Ecto neural progenitor cell (in vitro differentiated cells): ENCODE results near the gene PLXDC2.
"Not testable (repeated sequence)": the region's sequence is repeated elsewhere in the genome, so short reads cannot be mapped to it uniquely, and the experiment has no call there.

Experiments used
- DNase-seq: peaks from one replicate; pipeline ENCODE4 v3.0.0-alpha.2; 2018; ENCODE audit warnings: low spot score

PLXDC2 gene

GRCh38 chr10:20045100-20045499, 228.9 kb downstream of the PLXDC2 start:
- not testable (repeated sequence) for DNase-seq

- no peak for DNase-seq
These were observed 231.9 kb downstream of the PLXDC2 start for GRCh38 chr10:20048161-20048560.

DNA sequence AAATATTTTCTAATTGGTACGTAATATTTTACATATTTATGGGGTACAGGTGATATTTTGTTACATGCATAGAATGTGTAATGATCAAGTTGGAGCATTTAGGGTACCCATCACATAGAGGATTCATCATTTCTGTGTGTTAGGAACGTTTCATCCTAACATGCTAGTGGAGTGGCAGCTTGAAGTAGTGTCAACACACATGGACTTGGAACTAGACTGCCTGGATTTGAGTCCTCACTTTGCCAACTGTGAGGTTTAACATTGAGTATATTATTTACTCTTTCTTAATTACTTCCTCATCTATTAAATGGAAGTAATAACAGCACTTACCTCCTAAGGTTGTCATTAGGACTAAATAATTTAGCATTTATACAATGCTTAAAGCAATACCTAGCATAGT, 241.9 kb downstream of the PLXDC2 start:
- no peak for DNase-seq

GRCh38 chr10:20059084-20059835, 243.0 kb downstream of the PLXDC2 start:
- DNase-seq, result no peak

GRCh38 chr10:20065814-20066213, 249.6 kb downstream of the PLXDC2 start:
- DNase-seq, result no peak

DNA sequence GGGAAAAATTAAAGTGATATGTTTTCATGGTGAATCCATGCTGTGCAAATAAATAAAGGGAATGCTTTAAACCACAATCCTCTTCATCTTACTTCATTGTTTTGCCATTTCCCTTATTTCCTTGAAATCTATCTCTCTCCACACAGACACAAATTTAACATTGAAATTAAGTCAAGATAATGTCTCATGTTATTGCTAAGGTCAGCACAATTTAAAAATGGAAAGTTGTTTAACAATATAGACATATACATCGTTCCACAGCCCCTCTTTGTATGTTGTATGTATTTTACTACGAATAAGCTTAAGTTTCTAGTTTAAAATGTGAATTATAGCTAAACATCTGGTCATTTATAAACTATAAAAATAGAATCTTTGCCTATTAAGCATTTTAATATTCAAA, 256.9 kb downstream of the PLXDC2 start:
- DNase-seq, result no peak

- DNase-seq, result no peak
These were observed 259.5 kb downstream of the PLXDC2 start for GRCh38 chr10:20075713-20076112.

DNA sequence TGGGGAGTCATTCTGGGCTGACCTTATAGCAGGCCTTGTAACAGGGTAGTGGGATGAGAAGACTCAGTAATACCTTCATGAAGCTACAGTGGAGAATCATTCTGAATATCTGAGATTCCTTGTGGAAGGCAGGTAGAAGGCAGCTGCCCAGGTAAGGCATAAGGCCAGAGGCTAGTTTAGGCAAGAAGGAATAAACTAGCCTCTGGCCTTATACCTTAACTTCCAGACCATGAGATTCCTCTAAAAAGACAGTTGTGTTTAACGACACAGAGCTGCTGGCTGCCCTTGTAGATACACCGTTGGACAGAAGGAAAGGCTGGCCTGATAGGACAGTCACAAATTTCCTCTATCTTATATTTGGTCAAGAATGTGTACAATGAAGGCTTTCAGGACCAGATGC, 268.2 kb downstream of the PLXDC2 start:
- no peak for DNase-seq

- no peak for DNase-seq
These were observed 268.9 kb downstream of the PLXDC2 start for GRCh38 chr10:20085115-20085514.

DNA sequence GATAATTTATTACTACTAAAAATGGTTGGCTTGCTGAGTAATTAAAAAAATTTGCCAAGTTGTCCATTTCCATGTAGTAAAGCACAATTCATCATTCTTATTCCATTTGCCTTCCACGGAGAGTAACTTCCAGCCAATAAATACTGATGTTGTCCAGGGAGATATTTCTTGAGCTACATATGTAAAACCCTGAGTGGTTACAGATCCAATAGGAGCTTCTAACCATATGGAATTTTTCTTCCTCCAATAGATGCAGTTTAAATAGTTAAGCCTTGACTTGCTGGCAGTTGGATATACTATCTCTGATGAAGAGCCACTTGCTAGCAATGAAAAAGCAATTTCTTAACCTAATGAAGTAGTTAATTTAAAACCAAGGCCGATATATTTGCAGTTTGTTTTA, 271.1 kb downstream of the PLXDC2 start:
- no peak for DNase-seq

DNA sequence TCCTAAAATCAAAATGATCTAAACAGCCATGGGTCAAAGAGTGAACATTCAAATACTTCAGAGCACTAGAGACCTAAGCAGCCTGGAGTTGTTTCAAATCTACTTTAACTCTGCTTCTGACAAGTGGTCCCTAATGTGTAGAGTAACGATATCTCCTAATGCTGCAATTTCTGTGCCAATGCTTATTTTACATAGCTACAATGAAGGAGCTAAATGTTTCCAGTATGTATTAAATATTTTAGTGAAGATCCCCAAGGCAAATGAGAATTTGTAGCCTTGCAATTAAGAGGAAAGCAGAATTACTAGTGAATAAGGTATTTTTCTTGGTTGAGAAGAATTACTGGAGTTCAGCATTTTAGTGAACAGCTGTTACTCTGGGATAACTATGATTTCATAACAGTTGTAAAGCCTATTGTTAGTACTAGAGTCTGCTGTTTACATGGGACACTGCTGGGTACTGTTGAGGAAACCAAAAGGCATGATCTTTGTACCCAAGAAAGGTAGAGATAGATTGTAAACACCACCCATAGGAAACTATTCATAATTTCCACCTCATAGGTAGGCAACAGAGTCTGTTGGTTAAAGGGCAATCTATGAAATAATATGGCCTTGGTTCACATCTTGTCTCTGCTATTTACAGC, 271.9 kb downstream of the PLXDC2 start:
- DNase-seq, result no peak

- DNase-seq, result no peak
These were observed 273.6 kb downstream of the PLXDC2 start for GRCh38 chr10:20089879-20090278.

- no peak for DNase-seq
These were observed 274.6 kb downstream of the PLXDC2 start for GRCh38 chr10:20090831-20091230.

GRCh38 chr10:20091698-20092097, 275.5 kb downstream of the PLXDC2 start:
- no peak for DNase-seq

DNA sequence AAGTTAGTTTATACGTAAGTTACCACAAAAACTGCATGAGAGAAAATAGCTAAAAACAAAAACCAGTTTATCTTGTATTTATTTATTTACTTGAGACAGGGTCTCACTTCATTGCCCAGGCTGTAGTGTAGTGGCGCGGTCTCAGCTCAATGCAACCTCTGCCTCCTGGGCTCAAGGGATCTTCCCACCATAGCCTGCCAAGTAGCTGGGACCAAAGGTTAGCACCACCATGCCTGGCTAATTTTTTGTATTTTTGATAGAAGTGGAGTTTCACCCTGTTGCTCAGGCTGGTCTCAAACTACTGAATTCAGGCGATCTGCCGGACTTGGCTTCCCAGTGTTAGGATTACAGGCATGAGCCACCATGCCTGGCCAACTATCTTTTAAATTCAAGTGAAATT, 277.4 kb downstream of the PLXDC2 start:
- no peak for DNase-seq

DNA sequence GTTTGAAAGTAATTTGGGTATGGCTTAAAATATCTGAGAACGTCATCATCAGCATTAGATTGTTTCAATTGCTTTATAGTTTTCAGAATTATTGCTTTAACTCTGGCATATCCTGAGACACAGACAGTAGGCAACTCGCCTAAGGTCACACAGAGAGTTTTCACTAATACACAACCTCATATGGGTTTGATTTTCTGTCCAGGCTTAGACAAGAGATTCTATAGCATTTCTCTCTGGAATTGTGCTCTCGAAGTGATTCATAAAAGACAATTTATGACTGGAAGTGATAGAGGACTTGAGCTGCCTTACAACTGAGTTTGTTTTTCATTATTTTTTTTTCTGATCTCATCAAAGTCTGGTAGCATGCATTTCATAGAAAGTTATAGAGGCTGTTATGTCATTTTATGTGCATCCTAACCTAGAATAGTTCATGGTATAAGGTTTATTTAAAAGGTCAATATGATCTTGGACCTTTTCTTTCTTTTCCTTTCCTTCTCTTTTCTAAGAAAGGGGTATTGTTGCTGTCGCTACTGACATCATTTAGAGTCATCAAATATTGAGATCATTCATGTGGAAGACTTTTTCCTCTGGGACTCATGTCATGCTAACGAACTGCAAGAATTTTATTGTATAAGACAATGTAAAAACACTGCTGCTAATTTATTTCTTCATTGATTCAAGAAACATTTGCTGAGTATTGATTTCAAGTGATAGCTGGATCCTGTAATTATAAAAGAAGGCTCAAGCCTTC, 278.2 kb downstream of the PLXDC2 start:
- no peak for DNase-seq

- no peak for DNase-seq
These were observed 283.9 kb downstream of the PLXDC2 start for GRCh38 chr10:20100171-20100570.

GRCh38 chr10:20105236-20105635, 289.0 kb downstream of the PLXDC2 start:
- DNase-seq, result no peak

GRCh38 chr10:20105931-20106330, 289.7 kb downstream of the PLXDC2 start:
- no peak for DNase-seq

DNA sequence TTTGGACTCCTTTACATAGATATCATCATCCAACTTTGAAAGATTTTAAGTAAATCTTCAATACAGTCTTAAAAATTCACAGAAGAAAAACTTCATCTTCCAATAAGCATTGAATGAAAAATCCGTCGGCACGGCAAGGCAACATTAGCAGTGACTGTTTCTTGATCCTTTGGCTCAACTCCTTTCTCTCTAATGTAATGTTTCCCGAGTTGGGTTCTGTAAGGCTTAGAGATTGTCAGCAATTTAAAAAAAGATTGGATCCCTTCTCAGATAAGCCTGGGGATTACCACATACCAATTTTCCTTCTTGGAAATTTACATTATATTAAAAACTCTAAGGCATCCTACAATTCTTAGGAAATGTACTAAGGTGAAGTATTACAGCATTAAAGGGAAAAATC, 291.8 kb downstream of the PLXDC2 start:
- no peak for DNase-seq

- DNase-seq, result no peak
These were observed 293.4 kb downstream of the PLXDC2 start for GRCh38 chr10:20109613-20110012.

DNA sequence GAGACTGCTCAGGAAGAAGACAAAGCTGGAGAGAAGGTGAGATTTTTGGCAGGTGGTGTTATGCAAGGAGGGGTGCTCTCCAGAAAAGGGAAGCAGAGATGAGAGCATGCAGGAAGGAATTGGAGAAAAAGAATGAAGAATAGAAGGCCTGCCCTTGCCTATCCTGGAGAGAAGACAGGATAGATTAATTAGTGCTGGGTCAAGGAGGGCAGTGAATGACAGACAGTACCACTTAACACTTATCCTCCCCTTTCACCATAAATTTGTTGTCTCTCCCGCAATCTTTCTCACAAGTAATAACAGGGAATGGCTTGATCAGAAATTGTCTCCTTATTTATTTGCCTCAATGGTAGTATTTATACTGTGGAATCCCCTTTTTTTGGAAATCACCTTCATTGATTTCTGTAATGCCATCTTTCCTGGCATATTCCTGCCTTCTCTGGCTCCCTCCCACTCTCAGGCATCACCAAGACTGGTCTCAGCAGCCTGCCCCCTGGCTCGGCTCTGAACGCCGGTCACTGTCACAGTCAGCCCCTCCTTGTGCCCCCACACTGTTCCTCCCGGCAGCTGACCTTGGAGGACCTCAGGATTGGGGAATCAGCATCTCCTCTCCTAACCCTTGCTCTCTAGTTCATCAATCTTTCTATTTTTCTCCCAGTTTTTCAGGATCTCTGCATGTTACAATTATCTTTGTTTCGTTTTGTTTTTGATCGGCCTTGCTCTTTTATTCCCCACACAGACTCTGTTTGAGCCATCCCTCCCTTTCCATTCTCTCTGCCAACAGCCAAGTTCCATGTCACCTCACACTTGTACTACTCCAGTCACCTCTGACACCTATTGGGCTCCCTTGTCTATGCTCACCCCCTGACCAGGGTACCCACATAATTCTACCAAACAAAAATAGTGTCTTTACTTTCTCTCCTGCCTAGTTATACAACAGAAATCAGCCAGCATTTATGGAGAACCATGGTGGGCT, 294.2 kb downstream of the PLXDC2 start:
- DNase-seq, result no peak
